Karpas-422 (cell line): Measurements from ENCODE around the gene MIX23. TPM values are rescaled to one million over a fixed set of nuclear protein-coding genes. Genes with fewer than 3 reads are reported as not detected.
A peak's percentile ranks its signal among the peaks of the same experiment; 100 is the strongest.

Experiments
- DNase-seq: peaks from one replicate; pipeline ENCODE4 v3.0.0-alpha.2; 2015
- H2AFZ ChIP-seq: fragments of 200-600 bp; sonication (generic); 2 replicates; pipeline ENCODE4 v1.6.1; 2014; ENCODE audit warnings: antibody characterized with exemption, low read length, mixed read lengths
- H3K27ac ChIP-seq: fragments of 200-600 bp; sonication (generic); 2 replicates; pipeline ENCODE4 v1.5.1; 2014; ENCODE audit warnings: mild to moderate bottlenecking, low read length, moderate library complexity
- H3K27me3 ChIP-seq: fragments of 200-600 bp; sonication (generic); 2 replicates; pipeline ENCODE4 v1.6.1; 2014; ENCODE audit warnings: low read length, mixed read lengths
- H3K36me3 ChIP-seq: fragments of 200-600 bp; sonication (generic); 2 replicates; pipeline ENCODE4 v1.6.1; 2014; ENCODE audit warnings: low read length, mixed read lengths; ENCODE audit not compliant: insufficient read depth
- H3K4me1 ChIP-seq: fragments of 200-600 bp; sonication (generic); 2 replicates; pipeline ENCODE4 v1.6.1; 2014; ENCODE audit warnings: mild to moderate bottlenecking, low read length, mixed read lengths
- H3K4me2 ChIP-seq: fragments of 200-600 bp; sonication (generic); 2 replicates; pipeline ENCODE4 v1.6.1; 2014; ENCODE audit warnings: low read length, low read depth, mild to moderate bottlenecking; ENCODE audit not compliant: poor library complexity, severe bottlenecking
- H3K4me3 ChIP-seq: fragments of 200-600 bp; sonication (generic); 2 replicates; pipeline ENCODE4 v1.5.1; 2014; ENCODE audit warnings: mild to moderate bottlenecking, antibody characterized with exemption, low read length, mixed read lengths
- H3K79me2 ChIP-seq: fragments of 200-600 bp; sonication (generic); 2 replicates; pipeline ENCODE4 v1.6.1; 2014; ENCODE audit warnings: mild to moderate bottlenecking, low read length, mixed read lengths
- H3K9ac ChIP-seq: fragments of 200-600 bp; sonication (generic); 2 replicates; pipeline ENCODE4 v1.6.0; 2014; ENCODE audit warnings: low read length
- H3K9me2 ChIP-seq: fragments of 200-600 bp; sonication (generic), shearing (Covaris generic); replicated peaks from 2 replicates; pipeline ENCODE4 v1.6.0; 2014; ENCODE audit warnings: mild to moderate bottlenecking, low read length, moderate library complexity; ENCODE audit not compliant: insufficient read depth
- H3K9me3 ChIP-seq: fragments of 300-700, 200-600 bp; sonication (generic); 2 replicates; pipeline ENCODE4 v1.6.1; 2014; ENCODE audit warnings: low read length, mixed read lengths
- H4K20me1 ChIP-seq: fragments of 200-600 bp; sonication (generic); 2 replicates; pipeline ENCODE4 v1.6.1; 2014; ENCODE audit warnings: mild to moderate bottlenecking, antibody characterized with exemption, low read length, low read depth; ENCODE audit not compliant: insufficient read depth
- total RNA-seq: library from RNA; depleted of rRNA; stranded (reverse); fragments of >200 nt; shearing (Covaris generic); gene quantifications from 2 replicates; pipeline ENCODE4 v1.2.3, GENCODE V29; 2014; ENCODE audit warnings: low replicate concordance

Gene MIX23
- total RNA-seq, 1 experiment from 2014 or later: 45.8 TPM

GRCh38 chr3:122390665-122391064, 7.6 kb upstream of the MIX23 start:
- DNase-seq: no peak
- Histone ChIP-seq H2AFZ (no peak overlapping the region), H3K27me3 (no peaks in the 10 kb centered on the region), H3K9ac (no peak overlapping the region), H3K79me2 (peaks cover 96% of the 10 kb centered on the region), H3K4me3 (no peak overlapping the region), H3K4me2 (no peak overlapping the region), H3K9me2 (no peaks in the 10 kb centered on the region), H3K9me3 (no peaks in the 10 kb centered on the region), H3K4me1 (peaks cover 80% of the 10 kb centered on the region), H3K27ac (no peak overlapping the region), H3K36me3 (peaks cover 71% of the 10 kb centered on the region), H4K20me1 (no peaks in the 10 kb centered on the region)

DNA sequence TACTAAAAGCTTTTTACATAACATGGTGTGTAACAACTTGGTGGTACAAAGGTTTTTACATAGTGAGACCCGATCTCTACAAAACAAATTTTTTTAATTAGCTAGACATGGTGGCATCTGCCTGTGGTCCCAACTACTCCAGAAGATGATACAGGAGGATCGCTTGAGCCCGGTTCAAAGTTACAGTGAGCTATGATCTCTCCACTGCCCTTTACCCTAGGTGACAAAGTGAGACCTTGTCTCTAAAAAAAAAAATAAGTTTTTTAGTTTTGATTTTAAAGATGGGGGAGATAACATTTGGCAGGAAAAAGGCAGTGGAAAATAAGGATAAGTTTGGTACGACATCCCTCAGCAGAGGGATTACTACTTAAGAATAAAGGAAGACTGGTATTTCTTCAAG, 6.9 kb upstream of the MIX23 start:
- H3K36me3 ChIP-seq: peaks cover 70% of the 10 kb centered on the region

DNA sequence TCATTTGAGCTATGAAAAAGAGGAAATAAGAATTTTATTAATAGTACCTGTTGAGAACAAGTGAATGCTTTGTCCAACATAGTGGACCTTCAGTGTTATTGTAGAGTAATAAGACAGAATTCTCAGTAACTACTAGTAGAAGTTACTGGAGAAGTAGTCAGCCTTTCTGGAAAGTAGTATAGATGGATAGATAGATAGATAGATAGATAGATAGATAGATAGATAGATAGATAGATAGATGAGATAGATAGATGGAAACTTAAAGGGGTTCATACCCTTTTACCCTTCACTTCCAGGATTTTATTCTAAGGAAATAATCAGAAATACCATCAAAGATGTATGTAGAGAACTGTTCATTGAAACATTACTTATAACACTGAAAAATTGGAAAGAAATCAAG, 6.2 kb upstream of the MIX23 start:
- DNase-seq: no peak
- peaks cover 72% of the 10 kb centered on the region for H3K4me1 ChIP-seq
- peak overlapping the region; percentile 28 for H3K27ac ChIP-seq
- H3K4me2 ChIP-seq: no peak overlapping the region
- H2AFZ ChIP-seq: no peak overlapping the region
- no peak overlapping the region for H3K9ac ChIP-seq
- H3K9me3 ChIP-seq: no peaks in the 10 kb centered on the region
- H3K36me3 ChIP-seq: peaks cover 63% of the 10 kb centered on the region
- no peak overlapping the region for H3K4me3 ChIP-seq
- H4K20me1 ChIP-seq: no peaks in the 10 kb centered on the region
- H3K27me3 ChIP-seq: no peaks in the 10 kb centered on the region
- H3K9me2 ChIP-seq: no peaks in the 10 kb centered on the region
- peaks cover 96% of the 10 kb centered on the region for H3K79me2 ChIP-seq

More for the DNA sequence above, 6.9 kb upstream of the MIX23 start:
- Histone ChIP-seq H3K4me2 (no peak overlapping the region), H3K27me3 (no peaks in the 10 kb centered on the region), H2AFZ (no peak overlapping the region), H3K79me2 (peaks cover 96% of the 10 kb centered on the region), H4K20me1 (no peaks in the 10 kb centered on the region), H3K4me1 (peaks cover 78% of the 10 kb centered on the region), H3K9me3 (no peaks in the 10 kb centered on the region), H3K9ac (no peak overlapping the region), H3K27ac (no peak overlapping the region), H3K4me3 (no peak overlapping the region), H3K9me2 (no peaks in the 10 kb centered on the region)
- no peak for DNase-seq

- Histone ChIP-seq H3K4me2 (peak overlapping the region; percentile 92), H3K79me2 (peaks cover 94% of the 10 kb centered on the region)
Observed at GRCh38 chr3:122387709-122388108, 4.7 kb upstream of the MIX23 start.

DNA sequence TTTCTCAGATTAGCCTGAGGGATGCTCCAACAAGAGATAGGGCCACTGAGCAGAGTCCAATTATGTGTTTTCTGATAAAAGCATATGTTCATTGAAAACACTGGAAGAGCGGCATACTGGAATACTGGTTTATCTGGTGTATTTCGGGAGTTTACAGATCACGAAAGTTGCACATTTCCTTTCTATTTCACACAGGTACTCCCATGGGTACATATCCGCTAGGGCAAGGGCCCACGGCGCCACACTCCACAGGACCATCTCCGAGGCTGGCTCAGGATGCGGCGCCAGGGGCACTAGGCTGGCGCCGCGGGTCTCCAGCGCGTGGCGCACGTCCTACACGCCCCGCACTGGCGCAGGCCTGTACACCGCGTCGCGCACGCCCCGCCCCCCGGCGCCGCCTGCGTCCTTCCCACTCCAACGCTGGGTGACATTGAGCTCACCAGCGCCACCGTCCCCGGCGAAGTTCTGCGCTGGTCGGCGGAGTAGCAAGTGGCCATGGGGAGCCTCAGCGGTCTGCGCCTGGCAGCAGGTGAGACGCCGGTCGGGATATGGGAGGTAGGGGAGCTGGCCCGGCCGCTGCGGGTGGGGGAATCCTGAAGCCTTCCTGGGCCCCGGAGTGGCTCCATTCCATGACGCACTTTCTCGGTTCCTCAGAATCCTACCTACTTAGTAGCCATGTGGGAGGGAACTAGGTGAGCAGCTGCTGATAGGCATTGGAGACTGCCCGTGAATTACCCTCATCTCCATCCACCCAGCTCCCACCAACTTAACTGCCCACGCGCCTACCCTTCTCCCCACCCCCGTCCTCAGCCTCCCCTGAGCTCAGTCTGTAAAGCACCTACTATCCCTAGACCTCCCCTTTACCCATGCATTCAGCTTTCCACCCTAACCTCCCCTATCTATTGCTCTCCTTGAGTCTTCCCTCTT, 1.0 kb upstream of the MIX23 start, which contains the start of gene FAM162A:
Gene FAM162A (plus strand): TSS at position 412 of the 927 bp plus-strand sequence. CDS start 84 bp downstream, at position 496.
- peak within 1 kb of the TSS; percentile 90 for H3K9ac ChIP-seq
- H3K4me3 ChIP-seq: peak within 1 kb of the TSS; percentile 88
- peak within 1 kb of the TSS; percentile 68 for H2AFZ ChIP-seq
- H3K9me3 ChIP-seq: no peaks in the 10 kb centered on the region
- H3K27ac ChIP-seq: peak within 1 kb of the TSS; percentile 78
- DNase-seq: peak; percentile 98
- H3K27me3 ChIP-seq: no peaks in the 10 kb centered on the region
- no peaks in the 10 kb centered on the region for H4K20me1 ChIP-seq
- peaks cover 71% of the 10 kb centered on the region for H3K4me1 ChIP-seq
- H3K4me2 ChIP-seq: peak within 1 kb of the TSS; percentile 92
- peaks cover 54% of the 10 kb centered on the region for H3K36me3 ChIP-seq
- peaks cover 98% of the 10 kb centered on the region for H3K79me2 ChIP-seq
- no peaks in the 10 kb centered on the region for H3K9me2 ChIP-seq

More at GRCh38 chr3:122387709-122388108, 4.7 kb upstream of the MIX23 start:
- peaks cover 50% of the 10 kb centered on the region for H3K36me3 ChIP-seq
- H3K9me3 ChIP-seq: no peaks in the 10 kb centered on the region
- H3K9ac ChIP-seq: no peak overlapping the region
- no peaks in the 10 kb centered on the region for H3K27me3 ChIP-seq
- DNase-seq: no peak
- no peaks in the 10 kb centered on the region for H4K20me1 ChIP-seq
- H3K27ac ChIP-seq: no peak overlapping the region
- peaks cover 67% of the 10 kb centered on the region for H3K4me1 ChIP-seq
- no peaks in the 10 kb centered on the region for H3K9me2 ChIP-seq
- no peak overlapping the region for H2AFZ ChIP-seq
- no peak overlapping the region for H3K4me3 ChIP-seq

DNA sequence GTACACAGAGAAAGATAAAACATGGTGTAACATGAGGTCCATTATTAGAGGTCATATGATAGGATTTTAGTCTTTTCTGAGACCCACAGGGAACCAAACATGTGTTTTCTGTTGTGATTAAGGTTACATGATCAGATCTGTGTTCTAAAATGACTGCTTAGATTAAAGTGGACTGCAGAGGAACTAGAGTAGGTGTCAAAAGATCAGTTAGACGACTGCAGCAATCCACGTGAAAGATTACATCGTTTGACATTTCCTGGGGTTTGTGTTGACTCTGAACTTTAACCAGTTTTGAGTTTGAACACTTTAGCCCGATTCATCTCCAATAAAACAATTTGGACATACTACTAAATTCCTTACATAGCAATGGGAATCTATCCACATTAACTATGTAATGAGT, 5.1 kb downstream of the MIX23 start:
- peak overlapping the region; percentile 38; the same call in 1 of the 2 replicates for H3K27ac ChIP-seq
- no peak overlapping the region for H3K9ac ChIP-seq
- H3K79me2 ChIP-seq: peaks cover 100% of the 10 kb centered on the region
- DNase-seq: no peak
- no peaks in the 10 kb centered on the region for H3K9me2 ChIP-seq
- H3K4me1 ChIP-seq: peaks cover 25% of the 10 kb centered on the region
- no peak overlapping the region for H3K4me2 ChIP-seq
- no peaks in the 10 kb centered on the region for H3K9me3 ChIP-seq
- H2AFZ ChIP-seq: no peak overlapping the region
- H3K4me3 ChIP-seq: no peak overlapping the region
- no peaks in the 10 kb centered on the region for H3K27me3 ChIP-seq
- H4K20me1 ChIP-seq: no peaks in the 10 kb centered on the region
- H3K36me3 ChIP-seq: peaks cover 32% of the 10 kb centered on the region

GRCh38 chr3:122374034-122374433, 9.0 kb downstream of the MIX23 start:
- H3K36me3 ChIP-seq: peaks cover 26% of the 10 kb centered on the region
- H3K9me2 ChIP-seq: no peaks in the 10 kb centered on the region
- no peaks in the 10 kb centered on the region for H3K9me3 ChIP-seq
- H3K4me1 ChIP-seq: no peaks in the 10 kb centered on the region
- H3K4me2 ChIP-seq: no peak overlapping the region
- H3K27ac ChIP-seq: no peak overlapping the region
- no peak for DNase-seq
- no peak overlapping the region for H3K4me3 ChIP-seq
- H3K79me2 ChIP-seq: peaks cover 90% of the 10 kb centered on the region
- no peaks in the 10 kb centered on the region for H4K20me1 ChIP-seq
- no peak overlapping the region for H3K9ac ChIP-seq
- H2AFZ ChIP-seq: no peak overlapping the region
- H3K27me3 ChIP-seq: no peaks in the 10 kb centered on the region

DNA sequence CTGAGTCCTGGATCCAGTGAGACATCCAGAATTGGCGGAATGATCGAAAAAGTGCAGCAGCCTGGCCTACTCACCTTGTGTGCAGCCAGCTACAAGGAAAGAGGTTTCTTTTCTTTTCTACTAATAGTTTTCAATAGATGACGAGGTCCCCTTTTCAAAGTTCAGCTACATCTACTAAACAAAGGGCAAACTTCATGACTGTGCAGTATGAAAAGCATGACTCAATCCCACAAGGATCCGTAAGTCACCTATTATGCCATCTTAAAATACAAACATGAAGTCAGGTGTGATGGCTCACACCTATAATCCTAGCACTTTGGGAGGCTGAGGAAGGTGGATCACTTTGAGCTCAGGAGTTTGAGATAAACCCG, 16.7 kb downstream of the MIX23 start:
- no peaks in the 10 kb centered on the region for H3K9me3 ChIP-seq
- no peaks in the 10 kb centered on the region for H3K27me3 ChIP-seq
- no peaks in the 10 kb centered on the region for H3K9me2 ChIP-seq
- no peaks in the 10 kb centered on the region for H3K4me1 ChIP-seq
- H3K9ac ChIP-seq: no peak overlapping the region
- DNase-seq: no peak
- H3K4me2 ChIP-seq: no peak overlapping the region
- no peaks in the 10 kb centered on the region for H4K20me1 ChIP-seq
- peaks cover 21% of the 10 kb centered on the region for H3K79me2 ChIP-seq
- no peak overlapping the region for H2AFZ ChIP-seq
- H3K4me3 ChIP-seq: no peak overlapping the region
- peaks cover 75% of the 10 kb centered on the region; the same call in 1 of the 2 replicates for H3K36me3 ChIP-seq
- no peak overlapping the region for H3K27ac ChIP-seq
